HG02678 (cell line): ENCODE measurements around the gene PSMA2.
A peak's percentile ranks its signal among the peaks of the same experiment; 100 is the strongest.

Source experiments
- ATAC-seq: cut with Tn5 transposase; IDR thresholded peaks from one replicate; pipeline ENCODE4 v1.9.1; 2021; ENCODE audit warnings: mild to moderate bottlenecking, moderate library complexity; ENCODE audit not compliant: unreplicated experiment

PSMA2 gene

GRCh38 chr7:42940985-42941847 is 9.2 kb upstream of the PSMA2 start:
- ATAC-seq = peak; percentile 39

DNA sequence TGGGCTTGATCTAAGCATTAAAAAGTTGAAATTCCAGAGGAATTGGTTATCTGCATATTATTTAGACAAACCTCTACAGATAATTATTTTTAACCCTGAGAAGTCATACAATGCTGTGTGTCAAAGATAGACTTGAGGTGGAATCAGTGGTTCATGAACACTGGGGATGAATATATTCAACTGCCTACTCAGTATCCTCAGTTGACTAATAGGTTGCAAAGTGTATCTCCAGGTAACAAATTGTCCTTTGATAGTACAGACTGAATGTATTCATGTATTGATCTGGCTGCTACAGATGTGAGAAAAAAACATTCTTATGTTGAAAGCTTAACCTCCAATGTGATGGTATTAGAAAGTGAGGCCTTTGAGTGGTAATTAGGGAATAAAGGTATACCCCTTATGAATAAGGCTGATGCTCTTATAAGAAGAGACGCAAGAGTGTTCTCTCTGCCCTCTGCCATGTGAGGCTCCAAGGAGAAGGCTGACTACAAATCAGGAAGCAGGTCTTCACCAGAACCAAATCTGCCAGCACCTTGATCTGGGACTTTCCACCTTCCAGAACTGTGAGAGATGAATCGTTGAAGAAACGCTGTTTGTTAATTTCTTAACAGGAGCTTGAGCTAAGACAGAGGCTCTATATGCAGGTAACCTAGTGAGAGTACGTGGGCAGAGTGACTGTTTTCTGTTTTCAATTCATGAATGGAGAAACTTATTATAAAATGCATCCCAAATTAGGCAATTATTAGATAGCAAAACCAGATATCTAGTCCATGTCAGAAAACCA is 7.7 kb upstream of the PSMA2 start:
- ATAC-seq = peak; percentile 39

- no peak for ATAC-seq
These were observed 3.9 kb upstream of the PSMA2 start for GRCh38 chr7:42935861-42936260.

DNA sequence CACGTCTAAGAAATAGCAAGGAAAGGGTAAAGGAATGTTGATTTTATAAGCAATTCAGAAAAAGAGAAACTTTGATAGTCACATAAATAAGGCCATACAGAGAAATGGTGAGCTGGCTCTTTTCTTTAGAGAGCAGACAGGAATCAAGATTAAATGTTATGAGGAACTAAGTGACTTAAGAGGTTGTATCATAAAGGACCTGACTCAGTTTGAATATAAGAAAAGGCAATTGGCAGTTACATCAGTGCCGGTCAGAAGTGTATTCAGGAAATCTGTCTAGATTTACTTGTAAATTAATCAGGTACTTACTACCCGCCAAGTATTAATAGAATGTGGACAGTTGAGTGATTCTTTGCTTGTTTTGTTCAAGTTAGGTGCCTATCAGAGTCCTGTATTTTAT is 2.3 kb upstream of the PSMA2 start:
- ATAC-seq = no peak

DNA sequence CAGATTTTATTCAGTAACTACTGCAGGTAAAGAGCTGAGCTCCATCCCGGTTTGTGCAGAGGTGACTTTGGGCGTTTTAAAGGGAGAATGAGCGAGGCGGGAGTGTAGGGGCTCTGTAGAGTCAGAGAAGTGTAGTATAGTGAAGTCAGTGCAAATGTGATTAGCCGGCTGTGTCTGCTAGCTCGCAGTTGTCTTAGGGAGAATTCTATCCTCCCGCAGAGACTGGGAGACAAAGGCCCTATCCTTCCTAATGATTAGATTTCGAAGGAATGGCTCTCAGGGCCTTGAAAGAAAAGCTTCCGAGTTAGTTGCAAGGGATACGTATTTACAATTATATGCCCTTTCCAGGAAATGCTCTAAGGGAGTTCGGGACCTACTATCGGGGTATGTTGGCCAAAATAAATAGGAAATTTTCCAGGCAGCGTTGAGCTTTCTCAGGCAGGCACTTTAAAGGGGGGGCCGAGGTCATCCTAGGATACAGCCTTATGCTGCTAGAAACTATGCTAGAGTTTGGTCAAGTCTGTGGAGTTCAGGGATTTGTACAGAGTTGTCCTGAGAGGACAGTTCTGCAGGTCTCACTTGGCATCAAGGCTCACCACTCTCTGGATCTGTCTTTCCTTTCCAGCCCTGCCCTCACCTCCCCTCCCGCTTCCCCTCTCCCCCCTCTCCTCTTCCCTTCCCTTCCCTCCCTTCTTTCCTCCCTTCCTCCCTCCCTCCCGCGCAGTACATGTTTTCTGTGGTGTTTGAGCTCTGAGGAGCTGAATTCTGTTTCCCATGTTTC is 1.0 kb upstream of the PSMA2 start:
- ATAC-seq = no peak

DNA sequence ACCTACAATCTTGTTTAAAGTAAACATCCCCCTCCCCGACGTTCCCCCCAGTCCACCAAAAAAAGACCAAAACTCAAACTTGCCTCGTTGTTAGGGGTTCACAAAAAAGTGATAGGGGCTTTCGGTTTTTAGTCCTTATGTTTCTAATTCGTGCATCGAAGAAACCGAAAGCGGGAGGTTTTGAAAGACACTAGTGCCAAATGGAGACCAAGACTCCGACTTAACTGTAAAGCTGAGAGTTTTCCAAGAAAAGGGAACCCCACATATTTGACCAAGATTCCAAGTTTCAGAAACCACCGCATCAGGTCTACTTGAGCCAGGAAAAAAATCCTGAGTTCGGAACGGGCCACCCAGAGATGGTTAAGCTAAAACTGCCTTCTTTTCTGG is 534 bp downstream of the PSMA2 start:
- no peak for ATAC-seq

- no peak for ATAC-seq
These were observed 1.1 kb downstream of the PSMA2 start for GRCh38 chr7:42930889-42931288.

DNA sequence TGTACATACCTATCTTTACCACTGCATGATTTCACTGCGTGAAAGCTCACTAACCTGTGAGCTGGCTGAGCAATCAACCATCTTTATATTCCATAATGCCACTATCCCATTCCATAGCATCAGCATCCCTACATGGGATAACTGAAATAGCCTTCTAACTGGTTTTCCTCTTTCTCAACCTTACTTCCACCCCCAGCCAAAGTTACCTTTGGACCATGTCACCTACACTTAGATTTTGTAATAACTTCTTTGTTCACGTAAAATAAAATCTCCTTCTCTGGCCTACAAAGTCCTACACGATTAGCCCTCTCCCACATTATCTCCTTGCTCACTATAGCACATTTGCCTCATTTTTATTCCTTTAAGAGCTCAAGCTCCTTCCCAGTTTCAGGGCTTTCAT is 2.5 kb downstream of the PSMA2 start:
- ATAC-seq = no peak

GRCh38 chr7:42928754-42929153 is 3.2 kb downstream of the PSMA2 start:
- no peak for ATAC-seq

- ATAC-seq = no peak
These were observed 5.8 kb downstream of the PSMA2 start for GRCh38 chr7:42926204-42926603.

- no peak for ATAC-seq
These were observed 6.3 kb downstream of the PSMA2 start for GRCh38 chr7:42925630-42926029.

DNA sequence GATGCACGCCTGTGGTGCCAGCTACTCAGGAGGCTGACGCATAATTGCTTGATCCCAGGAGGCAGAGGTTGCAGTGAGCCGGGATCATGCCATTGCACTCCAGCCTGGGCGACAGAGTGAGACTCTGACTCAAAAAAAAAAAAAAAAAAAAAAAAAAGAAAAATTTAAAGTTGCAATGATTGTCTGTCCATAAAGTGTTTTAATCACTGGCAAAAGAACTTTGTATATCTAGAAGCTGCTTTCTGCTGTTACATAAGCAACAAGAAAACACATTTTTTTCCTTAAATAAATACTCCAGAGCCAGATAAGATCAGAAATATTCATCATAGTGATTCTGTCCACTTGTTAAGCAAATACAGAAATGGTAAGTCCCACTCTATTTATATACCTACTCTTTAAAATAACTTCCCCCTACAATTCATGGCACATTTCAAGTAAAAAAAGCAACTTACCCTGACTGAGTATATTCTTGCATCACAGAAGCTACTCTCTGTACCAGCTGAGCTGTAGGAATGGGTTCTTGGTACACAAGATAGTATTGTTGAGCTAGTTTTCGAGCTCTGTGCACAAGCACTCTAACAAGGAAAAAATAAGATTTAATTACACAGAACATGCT is 7.6 kb downstream of the PSMA2 start:
- no peak for ATAC-seq

DNA sequence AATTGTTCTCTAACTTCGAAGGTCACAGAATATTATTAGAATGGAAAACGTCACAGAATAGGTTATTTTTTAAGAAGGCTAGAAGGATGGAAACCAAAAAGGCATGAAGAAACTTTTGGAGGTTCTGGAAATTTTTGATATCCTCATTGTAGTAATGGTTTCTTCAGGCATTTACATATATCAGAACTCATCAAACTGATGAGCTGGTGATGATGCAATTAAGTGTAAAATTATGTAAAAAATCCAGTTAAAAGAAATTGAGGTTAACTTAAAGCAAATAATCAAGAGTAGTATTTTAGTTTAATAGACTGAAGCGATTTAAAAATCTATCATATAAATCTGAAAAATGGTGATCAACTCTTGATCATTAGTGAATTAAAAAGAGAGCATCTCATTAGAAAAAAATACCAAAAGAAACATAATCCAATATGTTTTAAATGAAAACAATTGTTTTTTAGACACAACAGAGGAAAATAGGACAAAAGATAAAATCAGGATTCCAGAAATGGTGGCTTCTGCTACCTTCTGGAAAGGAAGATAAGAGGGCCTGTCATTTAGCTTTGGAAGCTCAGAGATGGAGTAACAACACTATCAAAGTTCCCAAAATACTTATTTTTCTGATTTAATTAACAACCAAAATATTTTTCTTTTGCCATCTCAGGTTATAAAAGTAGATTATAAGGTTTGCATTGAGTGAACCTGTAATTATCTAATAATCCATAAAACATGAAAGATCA is 9.8 kb downstream of the PSMA2 start:
- ATAC-seq = no peak

DNA sequence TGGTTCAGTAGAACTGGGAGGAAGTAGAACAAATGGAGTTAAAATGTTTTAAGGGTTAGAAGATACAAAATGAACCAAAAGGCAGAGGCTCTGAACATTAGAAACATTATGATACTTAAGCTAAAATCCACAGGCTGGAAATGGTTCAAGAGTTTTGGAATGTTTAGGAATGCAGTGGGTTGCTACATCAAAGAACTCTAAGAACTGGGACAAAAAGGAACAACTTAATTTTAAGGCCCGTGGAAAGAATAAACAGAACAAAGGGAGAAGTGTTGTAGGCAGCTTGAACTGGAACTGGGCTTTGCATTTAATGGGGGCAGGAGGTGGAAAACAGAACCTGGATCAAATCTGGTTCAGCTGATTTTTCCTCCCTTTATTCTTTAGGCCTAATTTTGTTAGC is 16.6 kb downstream of the PSMA2 start:
- ATAC-seq = no peak

GRCh38 chr7:42914421-42915045 is 17.4 kb downstream of the PSMA2 start:
- ATAC-seq = no peak

- no peak for ATAC-seq
These were observed 18.0 kb downstream of the PSMA2 start for GRCh38 chr7:42914009-42914408.

DNA sequence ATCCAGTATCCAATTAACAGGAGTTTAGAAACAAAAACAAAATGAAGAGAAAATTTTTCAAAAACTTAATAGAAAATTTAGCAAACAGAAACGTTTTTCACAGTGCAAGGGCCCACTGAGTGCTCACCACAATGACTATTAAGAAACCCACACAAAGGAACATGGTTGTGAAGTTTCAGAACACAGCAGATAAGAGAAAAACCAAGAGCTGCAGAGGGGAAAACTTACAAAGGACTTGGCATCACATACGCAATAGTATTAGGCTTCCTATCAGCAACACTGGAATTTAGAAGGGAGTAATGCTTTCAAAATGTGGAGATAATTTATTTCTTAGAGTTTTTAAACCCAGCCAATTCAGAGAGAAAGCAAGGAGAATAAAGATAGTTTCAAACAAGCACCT is 18.4 kb downstream of the PSMA2 start:
- ATAC-seq = no peak

DNA sequence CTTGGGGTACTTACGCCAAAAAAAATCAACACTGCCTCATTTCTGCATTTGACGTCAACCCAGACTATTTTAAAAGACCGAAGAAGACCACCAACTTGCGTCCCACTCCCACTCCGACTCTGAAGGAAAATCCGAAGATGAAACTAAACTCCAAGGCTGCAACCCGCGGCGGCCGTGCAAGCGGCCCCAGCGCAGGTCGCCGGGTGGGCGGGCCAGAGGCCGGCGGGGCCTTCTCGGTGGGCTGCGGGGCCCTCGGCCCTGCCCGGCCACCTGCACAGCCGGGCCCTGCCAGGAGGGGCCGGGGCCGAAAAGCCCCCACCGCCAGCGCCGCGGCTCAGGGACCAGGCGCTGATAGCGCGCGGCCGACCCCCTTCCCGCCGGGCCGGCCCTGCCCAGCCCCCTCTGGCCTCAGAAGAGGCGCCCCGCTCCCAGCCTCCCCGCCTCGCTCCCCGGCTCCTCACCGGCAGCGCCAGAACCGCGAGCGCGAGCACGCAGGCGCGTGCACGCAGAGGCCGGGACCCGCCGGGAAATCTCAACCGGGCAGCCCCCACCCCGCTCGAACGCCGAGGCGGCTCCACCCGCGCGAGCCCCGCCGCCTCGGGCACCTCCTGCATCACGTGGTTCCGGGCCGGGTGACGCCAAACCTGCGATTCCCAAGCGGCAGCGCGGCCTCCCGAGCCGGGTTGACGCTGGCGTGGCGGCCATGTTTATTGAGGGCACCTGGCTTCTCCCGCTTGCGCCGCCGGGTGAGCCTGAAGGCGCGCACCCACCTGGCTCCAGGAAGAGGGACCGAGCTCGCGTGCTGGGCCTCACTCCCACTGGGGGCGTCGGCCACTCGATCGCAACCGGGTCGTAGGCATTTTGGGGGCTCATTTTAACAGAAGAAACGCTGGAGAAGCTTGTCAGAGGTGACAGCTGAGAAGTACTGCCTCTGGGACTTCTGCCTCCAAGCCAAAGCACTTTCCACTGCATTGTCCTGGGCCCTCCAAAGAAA is 20.2 kb downstream of the PSMA2 start, which contains the start of gene C7orf25:
Gene C7orf25, minus strand, starts transcription at position 617 of the 994 bp plus-strand sequence. CDS start 1,170 bp downstream, outside the sequence.
- peak; percentile 91 for ATAC-seq
